ENCODE measurements around the gene TBL3.
A peak's percentile ranks its signal among the peaks of the same experiment; 100 is the strongest.

Gene TBL3

DNA sequence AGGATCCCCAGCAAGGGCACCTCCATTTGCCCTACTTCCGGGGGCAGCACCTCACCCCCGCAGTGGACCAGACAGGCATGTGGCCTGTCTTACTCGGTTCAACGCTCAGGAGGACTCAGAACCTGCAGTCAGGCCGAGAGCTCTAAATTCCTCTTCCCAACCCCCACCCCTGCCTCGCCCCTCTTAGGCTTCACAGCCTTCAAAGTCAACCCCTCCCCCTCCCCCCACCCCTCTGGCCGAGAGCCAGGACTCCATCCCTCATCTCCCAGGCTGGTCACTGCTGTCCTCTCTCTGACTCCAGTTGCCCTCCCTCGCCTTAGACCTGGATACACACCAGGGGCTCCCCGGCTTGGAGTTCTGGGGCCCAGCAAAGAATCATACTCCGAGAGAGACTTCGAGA is 45.6 kb upstream of the TBL3 start:
- TF ChIP-seq EP300 (IDR thresholded peaks at IDR 0.05; ENCODE audit: borderline replicate concordance) (no peak), FOXM1 (IDR thresholded peaks at IDR 0.05; ENCODE audit: borderline replicate concordance, low read depth) (no peak), NFIC (IDR thresholded peaks at IDR 0.05) (no peak; the same call in 1 of the 2 replicates)
- TF ChIP-seq, protein P1, sequence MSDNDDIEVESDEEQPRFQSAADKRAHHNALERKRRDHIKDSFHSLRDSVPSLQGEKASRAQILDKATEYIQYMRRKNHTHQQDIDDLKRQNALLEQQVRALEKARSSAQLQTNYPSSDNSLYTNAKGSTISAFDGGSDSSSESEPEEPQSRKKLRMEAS (IDR thresholded peaks at IDR 0.05): no peak

DNA sequence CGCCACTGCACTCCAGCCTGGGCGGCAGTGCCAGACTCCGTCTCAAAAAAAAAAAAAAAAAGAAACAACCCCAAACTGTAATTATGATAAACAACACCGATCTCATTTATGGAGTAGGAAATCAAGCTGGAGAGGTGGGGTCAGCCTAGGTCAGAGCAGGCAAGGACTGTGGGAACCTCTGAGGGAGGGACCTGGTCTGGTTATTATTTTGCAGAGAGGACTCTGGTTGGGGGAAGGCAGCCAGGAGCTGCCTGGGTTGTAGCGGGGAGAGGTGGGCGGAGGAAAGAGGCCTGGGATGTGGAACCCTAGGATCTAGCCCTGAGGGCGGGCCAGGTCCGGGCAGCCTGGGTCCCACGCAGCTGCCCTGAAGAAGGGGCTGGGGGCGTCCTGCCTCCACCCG is 42.7 kb upstream of the TBL3 start:
- TF ChIP-seq TCF12 (IDR thresholded peaks at IDR 0.05; ENCODE audit: low read depth) (no peak), EGR1 (IDR thresholded peaks at IDR 0.05) (0 out of 2 replicates have a peak, but pooled peaks have one; percentile 6), TEAD4 (IDR thresholded peaks at IDR 0.05) (no peak)

DNA sequence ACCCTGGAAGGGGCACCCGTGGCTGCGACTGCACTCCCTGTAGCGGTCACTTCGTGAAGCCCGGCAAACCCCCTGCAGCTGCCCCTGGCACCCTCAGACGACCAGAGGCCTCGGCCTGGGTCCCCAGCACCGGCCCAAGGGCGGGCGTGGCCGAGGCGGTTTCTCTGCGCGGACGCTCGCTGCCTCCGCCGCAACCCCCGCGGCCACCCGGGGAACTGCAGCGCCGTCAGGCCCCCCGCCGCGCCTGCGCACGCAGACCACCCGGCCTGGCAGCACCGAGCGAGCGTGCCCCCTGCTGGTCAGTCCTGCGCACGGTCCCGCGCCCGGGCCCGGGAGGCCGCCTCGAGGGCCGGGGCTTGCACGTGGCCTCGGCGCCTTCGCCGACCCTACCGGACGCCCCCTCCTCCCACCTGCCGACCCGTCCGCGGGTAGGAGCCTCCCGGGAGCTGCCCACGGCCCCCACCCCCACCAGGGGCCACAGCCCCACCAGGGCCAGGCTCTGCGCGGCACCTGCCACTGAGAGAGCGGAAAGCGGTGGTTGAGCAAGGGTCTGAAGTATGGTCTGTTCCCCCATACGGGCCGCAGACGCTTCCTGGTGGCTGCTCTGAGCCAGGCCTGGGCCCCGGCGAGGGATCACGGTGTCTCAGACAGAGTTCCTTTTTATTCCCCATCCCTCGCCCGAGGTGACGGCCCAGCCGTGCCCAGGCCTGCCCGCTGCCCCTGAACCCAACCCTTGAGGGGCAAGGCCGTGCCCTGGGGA is 42.1 kb upstream of the TBL3 start:
- TF ChIP-seq, protein P1 (IDR thresholded peaks at IDR 0.05): peak; percentile 95
- no peak for TF ChIP-seq EGR1 (IDR thresholded peaks at IDR 0.05)
- no peak for TF ChIP-seq TEAD4 (IDR thresholded peaks at IDR 0.05)
- no peak for TF ChIP-seq NFIC (IDR thresholded peaks at IDR 0.05)
- no peak for TF ChIP-seq TCF12 (IDR thresholded peaks at IDR 0.05; ENCODE audit: low read depth)
- TF ChIP-seq, protein P2, sequence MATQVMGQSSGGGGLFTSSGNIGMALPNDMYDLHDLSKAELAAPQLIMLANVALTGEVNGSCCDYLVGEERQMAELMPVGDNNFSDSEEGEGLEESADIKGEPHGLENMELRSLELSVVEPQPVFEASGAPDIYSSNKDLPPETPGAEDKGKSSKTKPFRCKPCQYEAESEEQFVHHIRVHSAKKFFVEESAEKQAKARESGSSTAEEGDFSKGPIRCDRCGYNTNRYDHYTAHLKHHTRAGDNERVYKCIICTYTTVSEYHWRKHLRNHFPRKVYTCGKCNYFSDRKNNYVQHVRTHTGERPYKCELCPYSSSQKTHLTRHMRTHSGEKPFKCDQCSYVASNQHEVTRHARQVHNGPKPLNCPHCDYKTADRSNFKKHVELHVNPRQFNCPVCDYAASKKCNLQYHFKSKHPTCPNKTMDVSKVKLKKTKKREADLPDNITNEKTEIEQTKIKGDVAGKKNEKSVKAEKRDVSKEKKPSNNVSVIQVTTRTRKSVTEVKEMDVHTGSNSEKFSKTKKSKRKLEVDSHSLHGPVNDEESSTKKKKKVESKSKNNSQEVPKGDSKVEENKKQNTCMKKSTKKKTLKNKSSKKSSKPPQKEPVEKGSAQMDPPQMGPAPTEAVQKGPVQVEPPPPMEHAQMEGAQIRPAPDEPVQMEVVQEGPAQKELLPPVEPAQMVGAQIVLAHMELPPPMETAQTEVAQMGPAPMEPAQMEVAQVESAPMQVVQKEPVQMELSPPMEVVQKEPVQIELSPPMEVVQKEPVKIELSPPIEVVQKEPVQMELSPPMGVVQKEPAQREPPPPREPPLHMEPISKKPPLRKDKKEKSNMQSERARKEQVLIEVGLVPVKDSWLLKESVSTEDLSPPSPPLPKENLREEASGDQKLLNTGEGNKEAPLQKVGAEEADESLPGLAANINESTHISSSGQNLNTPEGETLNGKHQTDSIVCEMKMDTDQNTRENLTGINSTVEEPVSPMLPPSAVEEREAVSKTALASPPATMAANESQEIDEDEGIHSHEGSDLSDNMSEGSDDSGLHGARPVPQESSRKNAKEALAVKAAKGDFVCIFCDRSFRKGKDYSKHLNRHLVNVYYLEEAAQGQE (IDR thresholded peaks at IDR 0.05; ENCODE audit: low read depth): no peak
- TF ChIP-seq YY1 (IDR thresholded peaks at IDR 0.05; ENCODE audit: low read depth): 0 out of 2 replicates have a peak, but pooled peaks have one; percentile 18
- TF ChIP-seq CREB1 (IDR thresholded peaks at IDR 0.05; ENCODE audit: low read depth): no peak
- TF ChIP-seq RAD21 (IDR thresholded peaks at IDR 0.05; ENCODE audit: low read depth): peak; percentile 89
- TF ChIP-seq EP300 (IDR thresholded peaks at IDR 0.05; ENCODE audit: borderline replicate concordance): peak; percentile 51; the same call in 1 of the 2 replicates
- no peak; the same call in none of the 2 replicates for TF ChIP-seq ZBTB7A (IDR thresholded peaks at IDR 0.05; ENCODE audit: low read depth)
- no peak for TF ChIP-seq FOXM1 (IDR thresholded peaks at IDR 0.05; ENCODE audit: borderline replicate concordance, low read depth)
- TF ChIP-seq TAF1 (IDR thresholded peaks at IDR 0.05; ENCODE audit: low read depth): peak; percentile 42; the same call in 1 of the 2 replicates
- no peak for TF ChIP-seq CEBPB (IDR thresholded peaks at IDR 0.05)
- TF ChIP-seq, protein P3, sequence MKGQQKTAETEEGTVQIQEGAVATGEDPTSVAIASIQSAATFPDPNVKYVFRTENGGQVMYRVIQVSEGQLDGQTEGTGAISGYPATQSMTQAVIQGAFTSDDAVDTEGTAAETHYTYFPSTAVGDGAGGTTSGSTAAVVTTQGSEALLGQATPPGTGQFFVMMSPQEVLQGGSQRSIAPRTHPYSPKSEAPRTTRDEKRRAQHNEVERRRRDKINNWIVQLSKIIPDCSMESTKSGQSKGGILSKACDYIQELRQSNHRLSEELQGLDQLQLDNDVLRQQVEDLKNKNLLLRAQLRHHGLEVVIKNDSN (IDR thresholded peaks at IDR 0.05): peak; percentile 28; the same call in 1 of the 2 replicates

DNA sequence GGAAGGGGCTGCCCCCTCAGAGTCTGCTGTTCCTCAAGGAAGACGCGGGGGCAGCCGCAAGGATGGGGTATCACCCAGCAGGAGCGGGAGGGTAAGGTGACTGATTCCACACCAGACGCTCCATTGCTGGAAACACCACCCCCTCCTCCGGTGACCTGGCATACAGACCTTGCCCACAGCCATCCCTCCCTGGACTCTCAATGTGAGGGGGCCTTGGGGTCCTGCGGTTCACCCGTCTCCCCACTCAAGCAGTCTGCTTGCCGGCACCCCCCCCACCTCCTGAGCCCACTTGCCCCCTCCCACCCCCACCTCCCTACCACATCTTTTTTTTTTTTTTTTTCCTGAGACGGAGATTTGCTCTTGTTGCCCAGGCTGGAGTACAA is 41.5 kb upstream of the TBL3 start:
- TF ChIP-seq CEBPB (IDR thresholded peaks at IDR 0.05) (no peak), TAF1 (IDR thresholded peaks at IDR 0.05; ENCODE audit: low read depth) (no peak), YY1 (IDR thresholded peaks at IDR 0.05; ENCODE audit: low read depth) (no peak), CREB1 (IDR thresholded peaks at IDR 0.05; ENCODE audit: low read depth) (no peak)
- TF ChIP-seq, protein P1 (IDR thresholded peaks at IDR 0.05): no peak
- TF ChIP-seq, protein P2 (IDR thresholded peaks at IDR 0.05; ENCODE audit: low read depth): no peak
- TF ChIP-seq, protein P3 (IDR thresholded peaks at IDR 0.05): no peak

DNA sequence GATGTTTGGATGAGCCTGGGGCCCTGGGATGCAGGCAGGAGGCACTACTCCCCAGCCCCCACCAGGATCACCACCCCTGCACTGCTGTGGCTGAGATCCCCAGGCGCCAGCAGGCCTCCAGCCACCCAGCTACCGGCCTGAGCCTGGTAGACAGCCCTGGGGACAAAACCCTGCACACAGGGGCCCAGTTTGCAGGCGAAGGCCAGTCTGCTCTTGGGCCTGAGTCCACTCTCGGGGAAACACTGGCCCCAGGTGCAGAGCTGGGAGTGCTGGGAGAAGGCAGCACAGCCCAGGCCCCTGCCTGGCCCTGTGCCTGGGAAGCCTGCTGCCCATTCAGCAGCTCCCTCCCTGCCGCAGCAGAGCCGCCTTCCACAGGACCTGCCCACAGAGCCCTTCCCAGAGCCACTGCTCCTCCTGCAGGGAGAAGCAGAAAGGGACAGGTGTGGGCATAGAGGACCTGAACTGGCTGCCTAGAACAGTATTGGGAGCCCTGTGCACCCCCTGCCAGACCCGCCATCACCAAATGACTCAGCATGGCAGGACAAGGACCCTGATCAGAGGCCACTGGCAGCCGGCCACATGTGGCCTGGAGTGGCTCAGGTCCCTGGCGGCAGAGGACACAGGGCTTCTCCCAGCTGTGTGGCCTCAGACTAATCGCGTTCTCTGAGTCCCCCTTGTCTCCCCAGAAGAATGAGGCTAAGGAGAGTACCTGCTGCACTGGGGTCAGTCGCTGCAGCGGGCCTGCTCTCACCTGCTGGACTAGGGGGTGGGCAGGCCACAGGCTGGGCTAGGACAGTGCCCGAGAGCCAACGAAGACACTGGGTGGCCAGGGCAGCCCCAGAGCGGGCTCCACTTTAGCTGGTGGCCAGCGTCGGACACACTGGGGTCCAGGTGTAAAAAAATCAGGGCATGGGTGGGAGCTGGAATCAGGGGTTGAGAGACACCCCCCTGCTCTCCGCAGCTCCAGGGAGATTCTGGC is 39.5 kb upstream of the TBL3 start:
- TF ChIP-seq, protein P3 (IDR thresholded peaks at IDR 0.05): no peak
- TF ChIP-seq RAD21 (IDR thresholded peaks at IDR 0.05; ENCODE audit: low read depth): peak; percentile 54
- TF ChIP-seq, protein P1 (IDR thresholded peaks at IDR 0.05): no peak
- TF ChIP-seq NFIC (IDR thresholded peaks at IDR 0.05): no peak
